Thyroid gland (tissue), 4 donors: Measurements from ENCODE around the gene CERS2. TPM values are rescaled to one million over a fixed set of nuclear protein-coding genes. Genes with fewer than 3 reads are reported as not detected.

ENCODE experiments used
- DNase-seq, 2 donors: peaks; one replicate each; pipeline ENCODE4 v3.0.0-alpha.2; 2019
- H3K27ac ChIP-seq, 3 donors: fragments of 200-600 bp; sonication (generic); 1 replicate in 2 of 3; 2 replicates in 1 of 3; pipeline ENCODE4 v1.5.1; 2016 to 2019; ENCODE audit warnings: mild to moderate bottlenecking in 1 of 3, moderate library complexity in 1 of 3
- H3K27me3 ChIP-seq: fragments of 200-600 bp; sonication (generic); one replicate; pipeline ENCODE4 v1.5.1; 2019
- H3K36me3 ChIP-seq, 2 donors: fragments of 200-600 bp; sonication (generic); one replicate each; pipeline ENCODE4 v1.5.1; 2016 to 2019
- H3K4me1 ChIP-seq, 2 donors: fragments of 200-600 bp; sonication (generic); one replicate each; pipeline ENCODE4 v1.5.1; 2017 to 2019
- H3K4me3 ChIP-seq, 3 donors: fragments of 200-600 bp; sonication (generic); replicated peaks in 1 of 3; 1 replicate in 2 of 3; 2 replicates in 1 of 3; pipeline ENCODE4 v1.5.1; 2016; ENCODE audit warnings: mild to moderate bottlenecking in 1 of 3
- H3K9me3 ChIP-seq: fragments of 200-600 bp; sonication (generic); one replicate; pipeline ENCODE4 v1.5.1; 2017
- CTCF ChIP-seq, 6 experiments: fragments of 200-600 bp in 3 of 6; fragments of 450-650 bp in 3 of 6; sonication (generic) in 3 of 6; IDR thresholded peaks; one replicate each; pipeline ENCODE4 v1.5.1; 2016 to 2019; ENCODE audit warnings: antibody characterized with exemption in 6 of 6, mild to moderate bottlenecking in 2 of 6, inconsistent platforms in 1 of 6, moderate library complexity in 1 of 6
- POLR2A ChIP-seq, 2 donors: fragments of 450-650 bp; IDR thresholded peaks; one replicate each; pipeline ENCODE4 v1.6.1; 2017; ENCODE audit warnings: antibody characterized with exemption in 2 of 2, mild to moderate bottlenecking in 2 of 2, moderate library complexity in 1 of 2
- WGBS, 2 donors: methylation state at CpG; one replicate each; pipeline ENCODE4 v1.1.5; 2017; 5-methylcytosine and 5-hydroxymethylcytosine counted together
- intact Hi-C: fragments of 100-400 bp; cut with DNase I; formaldehyde crosslinking; loops from one replicate; pipeline ENCODE4 v1.15.1; 2023
- total RNA-seq, 4 donors: library from RNA; depleted of rRNA; stranded (reverse); fragments of >200 nt; gene quantifications; one replicate each; pipeline ENCODE4 v1.2.3, GENCODE V29; 2016

The CERS2 gene
- total RNA-seq, 4 donors from 2014 or later = 158 to 183 (median 171) TPM

GRCh38 chr1:150973258-150973835 is 1.3 kb downstream of the CERS2 start:
- peak overlapping the region; percentile 13 to 83 (median 71) for H3K4me3 ChIP-seq
- peaks cover 40 to 51% of the 10 kb centered on the region in 2 donors for H3K4me1 ChIP-seq
- H3K27ac ChIP-seq = peak overlapping the region; percentile 89 to 94 (median 92)
- H3K36me3 ChIP-seq = peaks cover 6 to 7% of the 10 kb centered on the region in 2 donors
- 9 to 21% methylated on average over 8 to 10 of the region's 15 CpGs for WGBS, 2 donors
- TF ChIP-seq CTCF (IDR thresholded peaks at IDR 0.05) (no peak), POLR2A (IDR thresholded peaks at IDR 0.05) (no peak)
- no peaks in the 10 kb centered on the region for H3K9me3 ChIP-seq
- peak; percentile 28 to 31 for DNase-seq
- intact Hi-C loops = no loop called here
- H3K27me3 ChIP-seq = no peaks in the 10 kb centered on the region

- H3K4me1 ChIP-seq = peaks cover 40 to 44% of the 10 kb centered on the region in 2 donors
- intact Hi-C loops = no loop called here
These were observed 2.2 kb downstream of the CERS2 start for GRCh38 chr1:150972417-150972940.

GRCh38 chr1:150971583-150972416 is 2.8 kb downstream of the CERS2 start:
- H3K27ac ChIP-seq = peak overlapping the region; percentile 89 to 94 (median 92)
- no peaks in the 10 kb centered on the region for H3K27me3 ChIP-seq
- TF ChIP-seq POLR2A (IDR thresholded peaks at IDR 0.05) (peak in 1 of 2 donors; percentile 24), CTCF (IDR thresholded peaks at IDR 0.05) (no peak)
- H3K4me3 ChIP-seq = peak overlapping the region in 1 of 3 donors; percentile 83
- intact Hi-C loops = no loop called here
- H3K36me3 ChIP-seq = peaks cover 22% of the 10 kb centered on the region in 2 donors
- H3K9me3 ChIP-seq = no peaks in the 10 kb centered on the region
- WGBS, 2 donors = 66 to 74% methylated on average over 3 to 6 of the region's 6 CpGs
- H3K4me1 ChIP-seq = peaks cover 38 to 40% of the 10 kb centered on the region in 2 donors
- peak; percentile 75 to 77 for DNase-seq

More at GRCh38 chr1:150972417-150972940, 2.2 kb downstream of the CERS2 start:
- H3K27me3 ChIP-seq = no peaks in the 10 kb centered on the region
- 34 to 53% methylated on average over 4 of the region's 4 CpGs for WGBS, 2 donors
- TF ChIP-seq CTCF (IDR thresholded peaks at IDR 0.05) (no peak), POLR2A (IDR thresholded peaks at IDR 0.05) (no peak)
- H3K9me3 ChIP-seq = no peaks in the 10 kb centered on the region
- peak overlapping the region in 1 of 3 donors; percentile 83 for H3K4me3 ChIP-seq
- DNase-seq = peak; percentile 64 to 66
- peaks cover 15 to 16% of the 10 kb centered on the region in 2 donors for H3K36me3 ChIP-seq
- peak overlapping the region; percentile 89 to 94 (median 92) for H3K27ac ChIP-seq

GRCh38 chr1:150970808-150971582 is 3.6 kb downstream of the CERS2 start:
- peak; percentile 94 to 96 for DNase-seq
- WGBS, 2 donors = 38 to 45% methylated on average over 11 of the region's 11 CpGs

More at GRCh38 chr1:150970808-150971582, 3.6 kb downstream of the CERS2 start:
- TF ChIP-seq POLR2A (IDR thresholded peaks at IDR 0.05) = peak in 1 of 2 donors; percentile 48
- no peak for TF ChIP-seq CTCF (IDR thresholded peaks at IDR 0.05)
- Histone ChIP-seq H3K4me1 (peaks cover 38 to 40% of the 10 kb centered on the region in 2 donors), H3K27ac (peak overlapping the region; percentile 89 to 94 (median 92)), H3K4me3 (no peak overlapping the region), H3K9me3 (no peaks in the 10 kb centered on the region), H3K27me3 (no peaks in the 10 kb centered on the region), H3K36me3 (peaks cover 30% of the 10 kb centered on the region in 2 donors)
- intact Hi-C loops = no loop called here
